Measurements from ENCODE around the gene SNX8.

Gene SNX8

GRCh38 chr7:2259480-2259879 is 54.8 kb downstream of the SNX8 start:
- DNase-seq = no peak

DNA sequence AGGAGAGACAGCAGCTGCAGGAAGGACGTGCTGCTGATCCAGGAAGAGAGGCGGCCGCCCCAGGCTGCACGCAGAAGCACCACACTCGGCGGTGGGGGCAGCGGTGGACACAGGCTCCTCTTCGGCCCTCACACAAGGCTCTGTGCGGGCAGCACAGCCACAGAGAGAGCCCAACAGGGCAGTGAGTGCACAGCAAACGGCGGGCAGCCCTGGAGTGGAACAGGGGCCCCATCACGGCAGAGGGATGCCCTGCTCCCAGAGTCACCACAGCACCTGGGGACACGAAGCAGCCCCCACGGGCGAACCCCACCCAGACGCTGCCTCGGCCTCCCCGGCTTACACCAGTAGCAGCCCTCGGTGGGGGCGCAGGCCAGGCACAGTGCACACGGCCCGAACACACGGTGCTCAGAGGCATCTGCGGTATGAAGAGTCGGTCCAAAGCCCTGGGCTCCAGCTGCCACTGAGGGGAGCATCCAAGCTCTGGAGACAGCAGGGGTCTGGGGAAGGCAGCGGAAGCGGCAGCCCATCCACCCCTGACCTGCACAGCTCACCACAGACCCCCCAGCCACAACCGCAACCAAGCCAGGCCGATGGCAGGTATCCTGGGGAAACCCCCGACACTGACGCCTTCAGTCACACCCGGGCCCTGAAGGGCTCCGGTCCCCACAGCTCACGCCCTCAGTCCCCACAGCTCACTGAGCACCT is 55.4 kb downstream of the SNX8 start:
- DNase-seq = no peak

DNA sequence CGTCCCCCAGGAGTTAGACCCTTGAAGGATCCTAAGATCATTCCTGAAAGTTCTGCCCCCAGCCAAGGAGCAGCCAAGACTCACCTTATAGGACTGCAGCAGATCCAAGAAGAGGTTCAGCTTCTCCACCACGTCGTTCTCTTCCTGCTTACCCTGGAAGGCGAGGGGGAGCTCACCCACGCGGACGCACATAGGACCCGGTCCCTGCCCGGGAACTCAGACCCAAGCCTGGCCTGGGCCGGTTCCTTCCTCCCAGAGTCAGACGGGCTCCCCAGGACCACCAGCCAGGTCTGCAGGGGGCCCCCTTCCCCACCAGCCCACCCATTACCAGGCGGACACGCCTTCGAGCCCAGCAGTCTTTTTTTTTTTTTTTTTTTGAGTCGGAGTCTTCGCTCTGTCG is 56.6 kb downstream of the SNX8 start:
- DNase-seq = no peak

DNA sequence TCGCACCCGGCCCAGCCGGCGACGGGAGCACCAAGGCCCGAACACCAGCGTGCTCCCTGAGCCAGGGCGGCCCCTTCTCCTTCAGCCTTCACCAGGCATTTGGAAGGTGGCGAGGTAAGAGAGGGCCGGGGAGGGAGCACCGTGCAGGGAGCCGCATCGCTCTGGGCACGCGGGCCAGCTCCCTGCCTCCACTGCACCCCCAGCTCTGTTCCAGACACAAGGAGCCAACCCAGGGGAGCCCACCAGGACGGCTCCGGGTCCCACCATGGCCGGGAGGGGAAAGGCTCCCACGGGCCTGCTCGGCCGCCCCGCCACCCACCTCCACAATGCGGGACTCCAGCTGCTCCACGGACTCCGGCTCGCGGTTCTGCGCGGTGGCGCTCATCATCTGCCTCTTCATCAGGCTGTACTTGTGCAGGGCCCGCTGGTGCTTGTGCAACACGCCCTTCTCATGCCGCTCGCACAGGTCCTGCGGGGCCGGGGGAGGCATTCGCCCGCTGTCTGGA is 57.1 kb downstream of the SNX8 start:
- DNase-seq = no peak

DNA sequence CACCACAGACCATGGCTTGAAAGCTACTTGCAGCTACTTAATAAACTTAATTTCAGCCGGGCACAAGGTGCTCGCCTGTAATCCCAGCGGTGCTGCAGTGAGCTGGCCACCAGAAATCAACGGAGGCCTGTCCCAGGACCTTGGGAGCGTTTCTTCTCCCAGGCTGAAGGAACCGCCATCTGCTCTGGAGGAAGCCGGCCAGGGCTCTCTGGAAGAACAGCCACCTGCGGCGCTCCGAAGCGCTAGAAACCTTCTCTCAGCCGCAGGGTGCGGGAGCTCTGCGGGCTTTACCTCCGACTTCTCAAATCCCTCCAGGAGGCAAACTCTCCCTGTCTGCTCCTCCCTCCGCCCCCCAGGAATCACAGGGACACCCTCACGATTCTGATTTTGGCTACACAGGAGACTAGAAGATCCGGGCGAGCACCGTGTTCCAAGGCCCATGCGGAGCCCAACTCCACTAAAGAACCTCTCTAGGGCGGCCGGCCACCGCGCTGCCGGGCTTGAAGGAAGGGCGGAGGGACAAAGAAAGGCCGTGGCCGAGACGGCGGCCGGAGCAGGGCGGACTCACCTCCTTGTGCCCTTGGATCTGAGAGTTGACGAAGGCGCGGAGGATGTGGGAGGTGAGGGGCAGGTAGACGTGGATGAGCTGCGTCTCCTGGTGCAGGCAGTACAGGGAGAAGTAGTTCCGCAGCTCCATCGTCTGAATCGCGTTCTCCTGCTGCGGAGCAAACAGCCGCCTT is 57.8 kb downstream of the SNX8 start:
- DNase-seq = no peak

GRCh38 chr7:2255145-2256139 is 58.8 kb downstream of the SNX8 start:
- DNase-seq = no peak

GRCh38 chr7:2254429-2255144 is 59.7 kb downstream of the SNX8 start:
- DNase-seq = no peak

GRCh38 chr7:2253525-2254244 is 60.6 kb downstream of the SNX8 start:
- no peak for DNase-seq

DNA sequence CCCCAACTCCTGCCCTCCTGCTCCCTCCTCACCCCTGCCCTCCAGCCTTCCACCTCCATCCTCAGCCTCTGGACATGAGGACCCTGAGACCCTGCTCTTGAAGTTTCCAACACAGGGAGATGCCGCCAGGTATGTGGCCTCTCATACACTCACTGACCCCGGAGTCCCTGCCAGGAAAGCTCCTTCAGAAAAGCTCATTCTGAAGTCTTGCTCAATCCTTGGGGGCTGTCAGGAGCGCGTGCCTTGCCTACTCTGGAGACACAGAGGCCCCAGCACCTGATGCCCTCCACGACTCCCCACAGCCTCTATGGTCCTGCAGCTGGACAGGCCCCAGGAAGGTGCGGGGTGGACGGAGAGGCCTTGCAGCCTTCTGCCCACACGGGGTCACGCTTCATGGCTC is 61.2 kb downstream of the SNX8 start:
- DNase-seq = no peak

DNA sequence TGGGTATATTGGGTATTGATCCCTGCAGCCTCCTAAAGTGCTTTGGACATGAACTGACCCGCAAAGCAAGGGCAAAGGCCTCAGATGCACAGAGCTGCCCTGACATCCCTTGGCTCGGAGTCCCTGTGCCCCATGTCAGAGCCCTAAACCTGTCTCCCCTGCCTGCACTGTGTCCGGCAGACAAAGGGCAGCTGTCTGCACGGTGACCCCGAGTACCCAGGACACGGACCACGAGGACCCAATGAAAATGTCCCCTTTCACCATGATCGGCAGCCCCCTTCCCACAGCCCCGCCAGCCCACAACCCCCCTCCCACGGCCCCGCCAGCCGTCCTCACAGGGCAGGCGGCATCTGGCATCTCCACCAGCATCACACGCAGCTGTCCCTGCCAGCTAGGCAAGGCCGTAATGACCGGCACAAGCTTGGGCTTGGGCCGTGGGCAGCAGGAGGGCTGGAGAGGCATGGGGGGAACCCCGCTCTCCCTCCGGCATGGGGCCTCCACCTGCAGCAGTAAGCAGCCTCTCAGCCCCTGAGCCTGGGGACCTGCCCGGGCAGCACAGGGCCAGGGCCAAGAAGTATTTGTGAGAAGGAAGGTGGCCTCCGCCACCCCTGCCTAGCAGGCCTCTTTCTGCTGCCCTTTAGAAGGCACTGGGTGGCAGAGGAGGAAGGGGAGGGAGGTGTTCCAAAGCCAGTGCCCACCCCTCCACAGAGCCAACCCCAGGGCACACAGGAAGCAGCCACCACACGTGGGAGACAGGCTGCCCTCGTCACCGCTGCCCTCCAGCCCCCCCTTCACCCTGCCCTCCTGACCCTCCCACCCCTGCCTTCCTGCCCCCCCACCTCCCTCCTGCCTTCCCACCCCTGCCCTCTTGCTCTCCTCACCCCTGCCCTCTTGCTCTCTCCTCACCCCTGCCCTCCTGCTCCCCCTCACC is 62.1 kb downstream of the SNX8 start:
- DNase-seq = no peak

- DNase-seq = no peak
Observed at GRCh38 chr7:2251381-2251780, 62.9 kb downstream of the SNX8 start.

- DNase-seq = no peak
Observed at GRCh38 chr7:2249744-2250323, 64.4 kb downstream of the SNX8 start.

DNA sequence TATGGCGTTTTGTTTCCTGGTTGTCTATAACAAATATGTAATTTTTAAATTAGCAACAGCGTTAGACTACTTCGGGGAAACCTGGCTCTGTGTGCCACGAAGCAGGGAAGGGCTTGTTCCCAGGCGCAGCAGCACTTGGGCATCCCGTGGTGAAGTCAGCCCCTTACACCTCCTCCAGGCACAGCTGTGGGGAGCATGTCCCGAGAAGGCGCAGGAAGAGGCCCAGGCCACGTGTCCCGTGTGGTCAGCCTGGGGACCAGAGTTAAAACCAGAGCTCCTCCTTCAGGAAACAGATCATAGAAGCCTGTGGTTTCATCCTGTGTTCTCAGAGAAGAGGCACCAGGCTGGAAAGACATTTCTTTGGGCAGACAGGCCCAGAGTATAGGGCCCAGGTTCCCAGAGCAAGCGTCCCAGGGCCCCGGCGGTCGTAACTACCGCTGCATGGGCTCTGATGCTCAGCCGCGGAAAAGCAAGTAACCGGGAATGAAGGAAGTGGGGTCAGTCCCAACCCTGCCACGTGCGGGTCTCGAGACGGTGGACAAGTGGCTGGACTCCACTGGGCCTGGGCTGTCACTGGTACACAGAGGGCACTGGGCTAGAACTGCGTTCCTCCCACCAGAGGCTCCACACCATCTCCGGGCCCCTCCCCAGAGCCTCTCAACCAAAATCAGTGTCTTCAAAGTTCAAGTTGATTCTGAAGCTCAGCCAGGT is 65.1 kb downstream of the SNX8 start:
- DNase-seq = no peak

GRCh38 chr7:2247141-2247995 is 66.9 kb downstream of the SNX8 start:
- peak; percentile 2 for DNase-seq

GRCh38 chr7:2245883-2246675 is 68.2 kb downstream of the SNX8 start:
- DNase-seq = no peak

DNA sequence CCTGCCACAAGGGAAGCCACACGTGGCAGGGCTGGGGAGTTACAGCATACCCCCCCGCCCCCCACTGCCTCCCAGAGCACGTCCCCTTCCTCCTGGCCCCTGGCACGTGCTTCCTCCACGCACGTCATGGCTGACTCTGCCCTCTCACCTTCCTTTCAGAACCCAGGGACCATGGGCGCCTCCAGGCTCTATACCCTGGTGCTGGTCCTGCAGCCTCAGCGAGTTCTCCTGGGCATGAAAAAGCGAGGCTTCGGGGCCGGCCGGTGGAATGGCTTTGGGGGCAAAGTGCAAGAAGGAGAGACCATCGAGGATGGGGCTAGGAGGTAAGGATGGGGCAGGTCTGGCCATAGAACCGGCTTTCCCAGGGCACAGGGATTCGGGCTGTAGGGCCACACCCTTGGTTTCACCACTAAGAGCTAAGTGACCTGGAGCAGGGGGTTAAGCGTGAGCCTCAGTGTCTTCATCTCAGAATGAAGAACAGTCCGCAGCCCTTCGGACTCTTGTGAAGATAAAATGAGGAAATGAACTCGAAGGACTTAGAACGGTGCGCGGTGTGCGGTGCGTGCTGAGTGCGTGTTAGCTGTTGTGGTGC is 69.7 kb downstream of the SNX8 start:
- DNase-seq = no peak

DNA sequence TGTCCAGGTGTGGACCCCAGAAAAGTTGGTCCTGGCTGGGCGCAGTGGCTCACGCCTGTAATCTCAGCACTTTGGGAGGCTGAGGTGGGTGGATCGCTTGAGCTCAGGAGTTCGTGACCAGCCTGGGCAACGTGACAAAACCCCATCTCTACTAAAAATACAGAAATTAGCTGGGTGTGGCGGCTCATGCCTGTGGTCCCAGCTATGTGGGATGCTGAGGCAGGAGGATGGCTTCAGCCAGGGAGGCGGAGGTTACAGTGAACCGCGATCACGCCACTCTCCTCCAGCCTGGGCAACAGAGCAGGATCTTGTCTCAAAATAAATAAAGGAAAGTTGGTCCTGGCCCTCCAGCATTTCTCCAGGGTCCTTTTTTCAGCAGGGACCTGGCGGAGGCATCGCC is 70.8 kb downstream of the SNX8 start:
- DNase-seq = no peak

Data from DMS153 (cell line).